Fibroblast of lung (primary cell): Measurements from ENCODE around the gene SPAG8. TPM values are rescaled to one million over a fixed set of nuclear protein-coding genes. Genes with fewer than 3 reads are reported as not detected.
A peak's percentile ranks its signal among the peaks of the same experiment; 100 is the strongest.

Source experiments
- DNase-seq, 2 donors: peaks; one replicate each; pipeline versions ENCODE4 v3.0.0 to v3.0.0-alpha.2; 2010; ENCODE audit warnings: low read depth in 2 of 2
- H2AFZ ChIP-seq: 2 replicates; pipeline ENCODE4 v1.5.1; 2012; ENCODE audit warnings: low read length, control low read depth, inconsistent platforms
- H3K27ac ChIP-seq: 2 replicates; pipeline ENCODE4 v1.5.1; 2011; ENCODE audit warnings: low read length, control low read depth; ENCODE audit not compliant: insufficient read depth
- H3K27me3 ChIP-seq: 2 replicates; pipeline ENCODE4 v1.5.1; 2011; ENCODE audit warnings: mild to moderate bottlenecking, low read length; ENCODE audit not compliant: control insufficient read depth, insufficient read depth
- H3K36me3 ChIP-seq: 2 replicates; pipeline ENCODE4 v1.5.1; 2011; ENCODE audit warnings: low read length; ENCODE audit not compliant: control insufficient read depth, insufficient read depth
- H3K4me1 ChIP-seq: 2 replicates; pipeline ENCODE4 v1.5.1; 2011; ENCODE audit warnings: low read length; ENCODE audit not compliant: control insufficient read depth, insufficient read depth; ENCODE audit errors: extremely low read depth
- H3K4me2 ChIP-seq: 2 replicates; pipeline ENCODE4 v1.5.1; 2011; ENCODE audit warnings: low read length, control low read depth; ENCODE audit not compliant: insufficient read depth; ENCODE audit errors: extremely low read depth
- H3K4me3 ChIP-seq, 4 experiments: fragments of 200-600 bp in 1 of 4; sonication (generic) in 1 of 4; replicated peaks in 1 of 4; 2 replicates each; pipeline ENCODE4 v1.5.1; 2011 to 2016; ENCODE audit warnings: low read length in 4 of 4, low read depth in 3 of 4, mild to moderate bottlenecking in 3 of 4, control low read depth in 2 of 4, inconsistent platforms in 1 of 4, mixed read lengths in 1 of 4; ENCODE audit not compliant: insufficient read depth in 1 of 4; ENCODE audit errors: control extremely low read depth in 1 of 4
- H3K79me2 ChIP-seq: 2 replicates; pipeline ENCODE4 v1.5.1; 2012; ENCODE audit warnings: mild to moderate bottlenecking, low read length, inconsistent platforms; ENCODE audit not compliant: control insufficient read depth, insufficient read depth
- H3K9ac ChIP-seq: 2 replicates; pipeline ENCODE4 v1.5.1; 2011; ENCODE audit warnings: mild to moderate bottlenecking, low read length, control low read depth; ENCODE audit not compliant: insufficient read depth
- H3K9me3 ChIP-seq: 2 replicates; pipeline ENCODE4 v1.5.1; 2012; ENCODE audit warnings: low read depth, low read length; ENCODE audit not compliant: control insufficient read depth, insufficient read depth
- H4K20me1 ChIP-seq: 2 replicates; pipeline ENCODE4 v1.5.1; 2011; ENCODE audit warnings: low read length; ENCODE audit not compliant: control insufficient read depth, insufficient read depth; ENCODE audit errors: extremely low read depth
- CTCF ChIP-seq, 2 donors: IDR thresholded peaks in 1 of 2; conservative IDR thresholded peaks in 1 of 2; 1 replicate in 1 of 2; 2 replicates in 1 of 2; pipeline ENCODE4 v1.5.1; 2011 to 2012; ENCODE audit warnings: low read length in 2 of 2, control low read depth in 1 of 2, inconsistent platforms in 1 of 2, low read depth in 1 of 2, mild to moderate bottlenecking in 1 of 2
- EZH2 ChIP-seq: IDR thresholded peaks from 2 replicates; pipeline ENCODE4 v1.5.1; 2012; ENCODE audit warnings: low read length, control low read depth, mild to moderate bottlenecking; ENCODE audit errors: missing control alignments
- polyA plus RNA-seq, 2 donors: library from polyadenylated mRNA; depleted of rRNA in 1 of 2; stranded (reverse) in 1 of 2; unstranded in 1 of 2; fragments of >200 nt; gene quantifications; 2 replicates each; pipeline ENCODE4 v1.2.1, GENCODE V29; 2011 to 2012; ENCODE audit warnings: missing spikeins in 1 of 2
- total RNA-seq: library from RNA; depleted of rRNA; stranded (reverse); fragments of >200 nt; gene quantifications from 2 replicates; pipeline ENCODE4 v1.2.1, GENCODE V29; 2014

The SPAG8 gene
- total and polyA plus RNA-seq, 2 donors (not counting 1 experiment from before 2014, with no cell fraction given): 0.64 to 1.3 TPM

- Histone ChIP-seq H3K27ac (peak overlapping the region; percentile 73), H3K4me2 (peak overlapping the region; percentile 95), H3K9ac (peak overlapping the region; percentile 82), H3K4me3 (peak overlapping the region; percentile 53 to 78 (median 76)), H3K4me1 (peaks cover 5% of the 10 kb centered on the region), H4K20me1 (no peaks in the 10 kb centered on the region), H3K36me3 (no peaks in the 10 kb centered on the region), H3K79me2 (no peaks in the 10 kb centered on the region), H2AFZ (peak overlapping the region; percentile 88), H3K9me3 (no peaks in the 10 kb centered on the region), H3K27me3 (no peaks in the 10 kb centered on the region)
- no peak for DNase-seq
- TF ChIP-seq EZH2 (no peak), CTCF (conservative IDR thresholded peaks at IDR 0.05 in 1 of 2, IDR thresholded peaks at IDR 0.05 in 1 of 2; ENCODE audit: low read depth in 1 of 2, low read length in 2 of 2) (no peak)
These were observed 17.7 kb upstream of the SPAG8 start for GRCh38 chr9:35829764-35830096.

GRCh38 chr9:35829084-35829763, 17.2 kb upstream of the SPAG8 start, which contains the start of gene TMEM8B:
Gene TMEM8B, plus strand, starts transcription at chr9:35829228. Its CDS starts 220 bp downstream, at chr9:35829448.
- Histone ChIP-seq H3K4me3 (peak within 1 kb of the TSS; percentile 74 to 82 (median 78)), H3K4me2 (peak within 1 kb of the TSS; percentile 95), H3K9me3 (no peaks in the 10 kb centered on the region), H3K27me3 (no peaks in the 10 kb centered on the region), H2AFZ (peak within 1 kb of the TSS; percentile 99), H3K9ac (peak within 1 kb of the TSS; percentile 82), H3K27ac (peak within 1 kb of the TSS; percentile 73), H3K36me3 (no peaks in the 10 kb centered on the region), H3K4me1 (peaks cover 5% of the 10 kb centered on the region), H4K20me1 (no peaks in the 10 kb centered on the region), H3K79me2 (no peaks in the 10 kb centered on the region)
- peak; percentile 89 to 90 for DNase-seq
- no peak for TF ChIP-seq EZH2
- no peak for TF ChIP-seq CTCF (conservative IDR thresholded peaks at IDR 0.05 in 1 of 2, IDR thresholded peaks at IDR 0.05 in 1 of 2; ENCODE audit: low read depth in 1 of 2, low read length in 2 of 2)

GRCh38 chr9:35828716-35829083, 16.6 kb upstream of the SPAG8 start, which contains the start of gene FAM221B:
Gene FAM221B, minus strand, starts transcription at chr9:35828732. Its CDS starts 2,571 bp downstream, at chr9:35826161.
- Histone ChIP-seq H3K79me2 (no peaks in the 10 kb centered on the region), H2AFZ (peak within 1 kb of the TSS; percentile 99), H3K9me3 (no peaks in the 10 kb centered on the region), H3K36me3 (no peaks in the 10 kb centered on the region), H3K4me1 (peaks cover 5% of the 10 kb centered on the region), H3K4me3 (peak within 1 kb of the TSS; percentile 74 to 82 (median 78)), H3K4me2 (peak within 1 kb of the TSS; percentile 95), H3K9ac (peak within 1 kb of the TSS; percentile 82), H4K20me1 (no peaks in the 10 kb centered on the region), H3K27ac (peak within 1 kb of the TSS; percentile 73), H3K27me3 (no peaks in the 10 kb centered on the region)
- TF ChIP-seq CTCF (conservative IDR thresholded peaks at IDR 0.05 in 1 of 2, IDR thresholded peaks at IDR 0.05 in 1 of 2; ENCODE audit: low read depth in 1 of 2, low read length in 2 of 2) (no peak), EZH2 (no peak)
- DNase-seq: no peak
